Adrenal gland (tissue), 19 donors: Measurements from ENCODE around the gene PPIL3. TPM values are rescaled to one million over a fixed set of nuclear protein-coding genes. Genes with fewer than 3 reads are reported as not detected.

Source experiments
- DNase-seq, 7 donors: peaks; one replicate each; pipeline ENCODE4 v3.0.0-alpha.2; 2019 to 2020
- H3K27ac ChIP-seq, 5 donors: fragments of 200-600 bp; sonication (generic) in 4 of 5; 1 replicate in 3 of 5; 2 replicates in 2 of 5; pipeline versions ENCODE4 v1.5.1 to v1.8.0; 2016 to 2020; ENCODE audit warnings: mild to moderate bottlenecking in 1 of 5
- H3K27me3 ChIP-seq: fragments of 200-600 bp; 2 replicates; pipeline ENCODE4 v1.8.0; 2021
- H3K36me3 ChIP-seq, 2 donors: fragments of 200-600 bp; replicated peaks in 1 of 2; 1 replicate in 1 of 2; 2 replicates in 1 of 2; pipeline versions ENCODE4 v1.5.1 to v1.8.0; 2018 to 2022
- H3K4me1 ChIP-seq, 2 donors: fragments of 200-600 bp; replicated peaks in 1 of 2; 1 replicate in 1 of 2; 2 replicates in 1 of 2; pipeline versions ENCODE4 v1.5.1 to v1.8.0; 2018 to 2021
- H3K4me3 ChIP-seq, 4 donors: fragments of 200-600 bp; sonication (generic) in 3 of 4; one replicate each; pipeline ENCODE4 v1.5.1; 2016 to 2018
- H3K9me3 ChIP-seq, 3 donors: fragments of 200-600 bp; sonication (generic) in 1 of 3; replicated peaks in 1 of 3; 1 replicate in 2 of 3; 2 replicates in 1 of 3; pipeline versions ENCODE4 v1.5.1 to v1.8.0; 2016 to 2021
- POLR2A ChIP-seq, 2 donors: fragments of 450-650 bp; IDR thresholded peaks; one replicate each; pipeline ENCODE4 v1.6.1; 2017; ENCODE audit warnings: antibody characterized with exemption in 2 of 2, mild to moderate bottlenecking in 2 of 2, moderate library complexity in 1 of 2
- WGBS, 4 donors: extraction: QIAGEN DNeasy Blood & Tissue Kit in 2 of 4; methylation state at CpG; one replicate each; pipeline versions ENCODE4 v1.1.5 to v1.1.7; 2013 to 2017; 5-methylcytosine and 5-hydroxymethylcytosine counted together
- intact Hi-C, 2 donors: fragments of 100-400 bp; cut with DNase I; formaldehyde crosslinking; loops; one replicate each; pipeline versions ENCODE4 v1.14.1 to v1.15.0; 2022 to 2023
- long read RNA-seq, 10 donors: library from polyadenylated mRNA in 3 of 10; unstranded in 2 of 10; stranded (forward) in 1 of 10; transcript quantifications; one replicate each; pipeline ENCODE4 v2.0.0 and lab custom pipeline, GENCODE V29; 2021 to 2026
- polyA plus RNA-seq, 3 donors: library from polyadenylated mRNA; stranded (reverse); fragments of 200-250 nt in 2 of 3; fragments of 350-450 nt in 1 of 3; fragmentation: Illumina TruSeq in 1 of 3; extraction: RNeasy Lipid Tissue Mini Kit (QIAGEN cat#74804) in 1 of 3; gene quantifications; one replicate each; pipeline ENCODE4 v1.2.3, GENCODE V29; 2013 to 2014
- total RNA-seq, 9 donors: library from RNA; depleted of rRNA in 4 of 9; stranded (reverse); fragments of >200 nt in 4 of 9; fragments of 120-200 nt in 1 of 9; fragmentation: NEBNext Ultra II Directional in 1 of 9; extraction: Animal tissue kit (Norgen Biotek cat#: 25700) in 1 of 9; gene quantifications; one replicate each; pipeline versions ENCODE4 v1.1.0 to v1.2.4, GENCODE V29; 2013 to 2023
- TF ChIP-seq, protein P1 (sequence below), 6 experiments: fragments of 450-650 bp in 4 of 6; fragments of 200-600 bp in 2 of 6; sonication (generic) in 1 of 6; IDR thresholded peaks; 1 replicate in 5 of 6; 2 replicates in 1 of 6; pipeline versions ENCODE4 v1.5.1 to v1.8.0; 2016 to 2021; ENCODE audit warnings: antibody characterized with exemption in 6 of 6, mild to moderate bottlenecking in 2 of 6, moderate library complexity in 1 of 6
- donor health status: healthy with polysubstance abuse.
- donor health status: Bipolar disorder and iron deficiency.
- donor health status: DM: yes; HTN: yes; CAD: no.
- donor health status: DM: no; HTN: no; CAD: no.
- donor health status: DM: no; HTN: no; CAD: no.
- donor health status: DM: yes; HTN: yes; CAD: no.

PPIL3 gene
- total RNA-seq = 100 to 1,000 TPM in 1 of 9 donors, 10 to 100 TPM in 8; 13.2 to 186 (median 30.9) TPM
- 10 to 100 TPM; 32.3 to 53.3 (median 34.0) TPM for polyA plus RNA-seq
- long read RNA-seq, donor 1, transcript PPIL3-202 (7 exons, 1,194 nt) = major isoform, 10 of 25 reads
- long read RNA-seq, donor 1, partial matches to known transcripts = 0 of 25 reads
- long read RNA-seq, donor 1, other reads (novel, unspliced or antisense) = 8 of 25 reads
- long read RNA-seq, donor 2, partial matches to known transcripts = 0 of 6 reads
- long read RNA-seq, donor 2, other reads (novel, unspliced or antisense) = 0 of 6 reads
- long read RNA-seq, donor 3, partial matches to known transcripts = 0 of 7 reads
- long read RNA-seq, donor 3, other reads (novel, unspliced or antisense) = 0 of 7 reads
- long read RNA-seq, donor 4, partial matches to known transcripts = 1 of 8 reads
- long read RNA-seq, donor 4, other reads (novel, unspliced or antisense) = 5 of 8 reads
- long read RNA-seq, donor 5, transcript PPIL3-202 (7 exons, 1,194 nt) = major isoform, 8 of 16 reads
- long read RNA-seq, donor 5, partial matches to known transcripts = 0 of 16 reads
- long read RNA-seq, donor 5, other reads (novel, unspliced or antisense) = 5 of 16 reads
- long read RNA-seq, donor 6, partial matches to known transcripts = 1 of 12 reads
- long read RNA-seq, donor 6, other reads (novel, unspliced or antisense) = 6 of 12 reads
- long read RNA-seq, donor 7, transcript PPIL3-202 (7 exons, 1,194 nt) = major isoform, 5 of 5 reads
- long read RNA-seq, donor 7, partial matches to known transcripts = 0 of 5 reads
- long read RNA-seq, donor 7, other reads (novel, unspliced or antisense) = 0 of 5 reads
- long read RNA-seq, donor 8, partial matches to known transcripts = 73 of 78 reads
- long read RNA-seq, donor 8, other reads (novel, unspliced or antisense) = 0 of 78 reads
- long read RNA-seq, donor 9, partial matches to known transcripts = 5 of 14 reads
- long read RNA-seq, donor 9, other reads (novel, unspliced or antisense) = 0 of 14 reads
- long read RNA-seq, donor 10 = 0 reads

DNA sequence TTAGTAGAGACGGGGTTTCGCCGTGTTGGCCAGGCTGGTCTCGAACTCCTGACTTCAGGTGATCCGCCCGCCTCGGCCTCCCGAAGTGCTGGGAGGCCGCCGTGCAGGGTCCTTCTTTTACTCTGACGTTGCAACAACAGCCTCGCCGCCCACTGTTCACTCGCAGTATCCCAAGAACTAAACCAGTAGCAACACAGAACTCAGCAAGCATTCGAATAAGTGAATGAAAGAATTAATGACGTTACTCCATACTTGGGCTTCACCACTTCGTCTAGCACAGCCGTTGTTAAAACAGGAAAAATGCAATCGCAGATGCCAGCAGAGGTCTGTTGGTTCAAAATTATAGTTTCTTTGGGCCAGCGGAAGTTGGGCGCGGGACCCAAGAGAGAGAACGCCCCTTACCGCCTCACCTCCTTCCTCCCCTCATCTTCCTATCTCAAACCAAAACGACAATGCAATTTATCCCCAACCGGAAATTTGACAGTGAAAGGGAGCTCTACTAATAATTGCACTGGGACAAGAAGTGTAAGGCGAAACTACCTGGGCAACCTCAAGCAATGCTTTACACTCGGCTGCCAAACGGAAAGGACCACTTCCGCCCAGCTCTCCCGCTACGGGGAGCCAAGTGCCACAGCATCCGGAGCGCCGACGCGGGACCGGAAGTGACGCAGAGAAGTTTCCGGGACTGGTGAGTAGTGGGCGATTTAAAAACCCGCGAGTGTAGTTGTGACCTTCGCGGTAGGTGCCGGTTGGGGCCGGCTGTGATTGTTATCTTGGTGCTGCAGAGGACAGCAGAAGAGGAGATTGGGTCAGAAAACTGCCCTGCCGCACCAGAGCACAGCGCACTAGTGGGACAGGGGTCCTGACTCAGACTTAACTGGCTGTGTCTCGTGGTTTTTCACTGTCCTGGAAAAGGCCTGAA lies at the start of gene PPIL3, which contains the start of gene NIF3L1:
Gene PPIL3, minus strand, starts transcription at position 374 of the 922 bp plus-strand sequence. CDS start 1,462 bp downstream, outside the sequence.
Gene NIF3L1, plus strand, starts transcription at position 668 of the 922 bp plus-strand sequence. CDS start 2,573 bp downstream, outside the sequence.
- H3K36me3 ChIP-seq = peaks cover 0 to 24% of the 10 kb centered on the region in 2 donors
- WGBS, 4 donors = 0 to 1% (median 0%) methylated on average over 39 to 50 of the region's 50 CpGs
- H3K4me3 ChIP-seq = peak within 1 kb of the TSS; percentile 4 to 94 (median 76)
- TF ChIP-seq, protein P1, sequence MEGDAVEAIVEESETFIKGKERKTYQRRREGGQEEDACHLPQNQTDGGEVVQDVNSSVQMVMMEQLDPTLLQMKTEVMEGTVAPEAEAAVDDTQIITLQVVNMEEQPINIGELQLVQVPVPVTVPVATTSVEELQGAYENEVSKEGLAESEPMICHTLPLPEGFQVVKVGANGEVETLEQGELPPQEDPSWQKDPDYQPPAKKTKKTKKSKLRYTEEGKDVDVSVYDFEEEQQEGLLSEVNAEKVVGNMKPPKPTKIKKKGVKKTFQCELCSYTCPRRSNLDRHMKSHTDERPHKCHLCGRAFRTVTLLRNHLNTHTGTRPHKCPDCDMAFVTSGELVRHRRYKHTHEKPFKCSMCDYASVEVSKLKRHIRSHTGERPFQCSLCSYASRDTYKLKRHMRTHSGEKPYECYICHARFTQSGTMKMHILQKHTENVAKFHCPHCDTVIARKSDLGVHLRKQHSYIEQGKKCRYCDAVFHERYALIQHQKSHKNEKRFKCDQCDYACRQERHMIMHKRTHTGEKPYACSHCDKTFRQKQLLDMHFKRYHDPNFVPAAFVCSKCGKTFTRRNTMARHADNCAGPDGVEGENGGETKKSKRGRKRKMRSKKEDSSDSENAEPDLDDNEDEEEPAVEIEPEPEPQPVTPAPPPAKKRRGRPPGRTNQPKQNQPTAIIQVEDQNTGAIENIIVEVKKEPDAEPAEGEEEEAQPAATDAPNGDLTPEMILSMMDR (IDR thresholded peaks at IDR 0.05) = peak in 1 of 6 experiments; percentile 9
- peak; percentile 30 to 70 for TF ChIP-seq POLR2A (IDR thresholded peaks at IDR 0.05)
- intact Hi-C loops = no loop called here
- H3K27me3 ChIP-seq = no peaks in the 10 kb centered on the region
- H3K4me1 ChIP-seq = peaks cover 8 to 26% of the 10 kb centered on the region in 2 donors
- H3K27ac ChIP-seq = peak within 1 kb of the TSS; percentile 91 to 99 (median 96)
- peak; percentile 95 to 98 (median 98) for DNase-seq
- H3K9me3 ChIP-seq = no peaks in the 10 kb centered on the region

DNA sequence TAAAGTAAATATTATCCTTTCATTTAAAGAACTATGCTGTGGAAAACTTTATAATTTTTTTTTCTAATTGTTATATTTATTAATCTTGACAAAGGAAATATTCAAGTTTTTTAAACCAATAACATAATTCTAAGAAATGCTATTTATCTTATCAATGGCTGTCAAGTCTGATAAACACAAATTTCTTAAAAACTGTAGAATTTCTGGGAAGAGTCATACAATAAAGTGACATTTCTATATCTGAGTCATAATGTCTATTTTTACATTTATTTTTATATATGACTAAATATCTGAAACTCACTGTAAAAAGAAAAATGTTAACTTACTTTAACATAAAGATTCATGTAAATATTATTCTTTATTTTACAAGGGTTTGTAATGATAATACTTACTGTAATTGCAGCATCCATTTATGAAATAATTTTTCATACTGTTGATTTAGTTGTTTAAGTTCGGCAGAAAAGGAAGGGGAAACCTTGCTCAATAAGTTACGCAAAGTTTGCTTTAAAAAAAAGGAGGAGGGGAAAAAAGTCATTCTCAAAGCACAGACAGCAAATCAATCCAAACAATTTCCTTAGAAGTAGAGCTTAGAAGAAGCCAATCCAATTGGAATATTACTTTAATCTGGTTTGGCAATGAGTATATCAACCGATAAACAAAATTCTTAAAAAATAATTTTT lies 42.2 kb upstream of the PPIL3 start:
- intact Hi-C loops = no loop called here
- DNase-seq = no peak

More for the DNA sequence above, 42.2 kb upstream of the PPIL3 start:
- Histone ChIP-seq H3K27me3 (no peaks in the 10 kb centered on the region), H3K27ac (no peak overlapping the region), H3K36me3 (peaks cover 0 to 45% of the 10 kb centered on the region in 2 donors), H3K9me3 (no peaks in the 10 kb centered on the region), H3K4me1 (no peaks in the 10 kb centered on the region), H3K4me3 (no peak overlapping the region)
- 71 to 83% (median 80%) methylated on average over 3 of the region's 3 CpGs for WGBS, 4 donors
- TF ChIP-seq, protein P1 (IDR thresholded peaks at IDR 0.05) = no peak
- no peak for TF ChIP-seq POLR2A (IDR thresholded peaks at IDR 0.05)
